KOPT-K1 (cell line): ENCODE measurements around the gene PSORS1C2.
A peak's percentile ranks its signal among the peaks of the same experiment; 100 is the strongest.
"Not testable (repeated sequence)": the region's sequence is repeated elsewhere in the genome, so short reads cannot be mapped to it uniquely, and the experiment has no call there.

ENCODE experiments used
- H3K27ac ChIP-seq: fragments of 200-600 bp; sonication (generic); 2 replicates; pipeline ENCODE4 v1.5.1; 2016; ENCODE audit warnings: antibody characterized with exemption, mild to moderate bottlenecking, low read depth, low read length; ENCODE audit not compliant: poor library complexity, severe bottlenecking
- H3K36me3 ChIP-seq: fragments of 200-600 bp; sonication (generic); 2 replicates; pipeline ENCODE4 v1.5.1; 2017; ENCODE audit warnings: antibody characterized with exemption, mild to moderate bottlenecking, low read length, moderate library complexity; ENCODE audit not compliant: insufficient read depth
- H3K9me3 ChIP-seq: fragments of 200-600 bp; sonication (generic); 2 replicates; pipeline ENCODE4 v1.5.1; 2017; ENCODE audit warnings: antibody characterized with exemption, low read length, mild to moderate bottlenecking; ENCODE audit not compliant: insufficient read depth, poor library complexity, severe bottlenecking

PSORS1C2 gene

DNA sequence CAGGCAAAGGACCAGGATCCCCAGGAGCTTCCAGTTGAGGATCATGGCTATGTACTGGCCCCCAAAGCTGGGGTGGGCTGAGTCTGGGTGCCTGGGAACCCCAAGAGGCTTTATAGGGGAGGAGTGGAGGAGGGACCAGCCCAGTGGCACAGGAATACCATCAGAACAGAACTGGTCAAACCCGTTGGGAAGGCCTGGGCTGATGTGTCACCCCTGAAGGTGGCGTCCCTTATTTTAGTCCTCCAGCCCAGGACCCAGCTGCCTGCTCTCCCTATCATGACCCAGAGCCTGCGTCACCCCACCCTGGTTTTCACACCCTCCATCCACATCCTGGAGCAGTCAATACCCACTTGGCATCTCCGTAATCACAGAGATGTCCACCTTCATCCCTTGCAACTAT is at the start of gene PSORS1C2:
Gene PSORS1C2, minus strand, starts transcription at position 85 of the 400 bp plus-strand sequence. Its CDS starts 40 bp downstream, at position 45.
- no peak within 1 kb of the TSS for H3K27ac ChIP-seq
- H3K36me3 ChIP-seq, result peaks cover 18% of the 10 kb centered on the region
- H3K9me3 ChIP-seq, result no peaks in the 10 kb centered on the region

DNA sequence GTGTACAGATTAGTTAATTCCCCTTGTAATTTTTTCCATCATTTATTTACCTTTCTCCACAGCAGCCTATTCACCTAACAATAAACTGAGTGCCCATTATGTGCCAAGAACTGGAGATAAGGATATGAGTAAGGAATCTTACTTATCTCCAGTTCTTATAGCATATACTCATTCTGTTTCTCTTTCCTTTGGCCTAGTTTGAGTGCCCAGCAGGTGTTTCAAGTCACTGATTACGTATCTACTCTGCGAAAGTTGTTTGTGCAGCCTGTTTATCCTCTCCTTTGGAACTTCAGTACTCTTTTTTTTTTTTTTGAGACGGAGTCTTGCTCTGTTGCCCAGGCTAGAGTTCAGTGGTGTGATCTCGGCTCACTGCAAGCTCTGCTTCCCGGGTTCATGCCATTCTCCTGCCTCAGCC is 48.9 kb upstream of the PSORS1C2 start:
- Histone ChIP-seq H3K36me3 (no peaks in the 10 kb centered on the region), H3K9me3 (no peaks in the 10 kb centered on the region), H3K27ac (no peak overlapping the region)

DNA sequence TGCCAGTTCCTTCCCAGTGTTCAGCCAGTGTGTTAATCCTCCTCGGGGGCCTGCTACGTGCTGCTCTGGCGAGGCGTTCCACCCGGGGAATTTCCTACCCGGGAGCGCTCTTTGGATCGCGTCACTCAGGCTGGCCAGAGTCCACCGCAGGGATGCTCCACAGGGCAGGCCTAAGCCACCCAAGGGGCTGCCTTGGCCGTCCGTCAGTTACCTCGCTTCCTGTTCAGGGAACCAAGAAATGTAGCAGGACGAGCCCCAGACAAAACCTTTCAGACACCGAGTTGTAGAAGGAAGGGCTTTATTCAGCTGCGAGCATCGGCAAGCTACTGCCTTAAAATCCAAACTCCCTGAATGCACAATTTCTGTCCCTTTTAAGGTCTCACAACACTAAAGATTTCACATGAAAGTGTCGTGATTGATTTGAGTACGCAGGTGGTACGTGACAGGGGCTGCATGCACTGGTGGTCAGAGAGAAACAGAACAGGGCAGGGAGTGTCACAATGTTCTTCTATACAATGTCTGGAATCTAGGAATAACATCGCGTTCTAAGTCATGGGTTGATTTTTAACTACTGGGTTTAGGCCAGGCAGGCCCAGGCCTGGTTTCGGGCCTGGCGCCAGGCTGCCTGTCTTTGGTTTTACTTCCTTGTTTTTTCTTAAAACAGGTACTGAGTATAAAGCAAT is 47.3 kb upstream of the PSORS1C2 start:
- no peak overlapping the region for H3K27ac ChIP-seq
- H3K36me3 ChIP-seq, result no peaks in the 10 kb centered on the region
- H3K9me3 ChIP-seq, result no peaks in the 10 kb centered on the region

DNA sequence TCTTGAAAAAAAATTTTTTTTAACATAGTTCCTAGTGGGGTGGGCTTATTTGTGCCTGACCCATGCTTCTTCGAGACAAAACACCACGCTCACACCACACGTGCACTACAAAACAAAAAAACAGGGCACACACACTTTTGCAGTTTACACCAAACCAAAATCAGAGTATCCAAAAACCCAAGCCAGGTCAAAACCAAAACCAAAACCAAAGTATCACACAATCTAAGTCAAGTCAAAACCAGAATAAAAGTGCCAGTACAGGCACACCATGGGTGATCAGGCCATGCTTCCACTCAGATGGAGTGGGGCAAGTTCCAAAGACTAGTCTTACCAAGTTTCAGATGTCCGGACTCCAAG is 46.8 kb upstream of the PSORS1C2 start:
- H3K9me3 ChIP-seq, H3K36me3 ChIP-seq, H3K27ac ChIP-seq: not testable (repeated sequence)

DNA sequence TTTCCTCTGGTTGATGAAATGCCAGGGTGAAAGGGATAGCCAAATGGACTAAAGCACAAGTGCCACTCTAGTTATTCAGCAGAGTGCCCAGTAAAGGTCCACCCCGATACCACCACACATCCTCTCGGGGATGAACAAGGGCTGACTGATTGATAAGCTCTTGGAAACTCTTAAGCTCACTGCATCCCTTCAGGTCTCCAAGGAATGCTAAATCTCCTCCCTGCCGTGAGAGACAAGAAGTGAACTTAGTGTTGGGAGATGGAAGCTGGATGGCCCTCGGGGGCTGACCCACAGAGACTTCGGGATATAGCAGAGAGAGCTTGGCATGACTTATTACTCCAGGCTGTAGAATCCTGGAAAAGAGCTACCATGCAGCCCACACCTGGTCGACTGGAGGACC is 45.0 kb upstream of the PSORS1C2 start:
- not testable (repeated sequence) for H3K36me3 ChIP-seq, H3K9me3 ChIP-seq, H3K27ac ChIP-seq

DNA sequence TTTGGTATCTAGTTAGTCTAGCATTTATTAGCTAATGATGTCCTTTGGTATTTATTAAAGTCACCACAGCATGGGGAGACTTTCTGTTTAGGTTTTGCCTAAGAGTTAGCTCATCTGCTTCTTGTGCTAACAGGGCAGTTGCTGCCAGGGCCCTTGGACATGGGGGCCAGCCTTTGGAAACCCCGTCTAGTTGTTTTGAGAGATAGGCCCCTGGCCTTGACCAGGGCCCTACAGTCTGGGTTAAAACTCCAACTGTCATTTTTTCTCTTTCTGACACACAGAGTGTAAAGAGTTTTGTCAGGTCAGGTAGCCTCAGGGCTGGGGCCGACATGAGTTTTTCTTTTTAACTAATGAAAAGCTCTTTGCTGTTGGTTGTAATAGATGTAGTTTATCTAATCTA is 44.4 kb upstream of the PSORS1C2 start:
- not testable (repeated sequence) for H3K27ac ChIP-seq, H3K36me3 ChIP-seq

DNA sequence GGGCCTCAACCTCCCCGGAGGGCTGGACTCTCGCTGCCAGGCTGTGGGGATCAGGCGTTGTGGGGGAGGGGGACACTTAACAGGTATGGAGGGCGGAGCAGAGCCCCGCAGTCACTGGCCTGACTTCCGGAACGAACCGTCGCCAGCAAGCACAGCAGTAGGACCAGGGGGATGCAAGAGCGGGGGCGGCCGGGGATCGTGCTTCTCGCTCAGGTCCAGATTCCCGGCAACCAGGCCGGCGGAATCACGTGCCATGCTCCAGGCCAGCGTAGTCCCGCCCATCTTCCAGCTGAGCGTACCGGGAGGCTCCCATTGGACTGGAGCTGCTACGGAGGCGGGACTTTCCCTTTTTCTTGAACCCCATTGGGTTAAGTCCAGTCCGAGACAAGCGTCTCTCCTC is 41.6 kb upstream of the PSORS1C2 start:
- H3K36me3 ChIP-seq, result no peaks in the 10 kb centered on the region
- H3K9me3 ChIP-seq, result no peaks in the 10 kb centered on the region
- no peak overlapping the region for H3K27ac ChIP-seq

More for the DNA sequence above, 44.4 kb upstream of the PSORS1C2 start:
- H3K9me3 ChIP-seq, result not testable (repeated sequence)

DNA sequence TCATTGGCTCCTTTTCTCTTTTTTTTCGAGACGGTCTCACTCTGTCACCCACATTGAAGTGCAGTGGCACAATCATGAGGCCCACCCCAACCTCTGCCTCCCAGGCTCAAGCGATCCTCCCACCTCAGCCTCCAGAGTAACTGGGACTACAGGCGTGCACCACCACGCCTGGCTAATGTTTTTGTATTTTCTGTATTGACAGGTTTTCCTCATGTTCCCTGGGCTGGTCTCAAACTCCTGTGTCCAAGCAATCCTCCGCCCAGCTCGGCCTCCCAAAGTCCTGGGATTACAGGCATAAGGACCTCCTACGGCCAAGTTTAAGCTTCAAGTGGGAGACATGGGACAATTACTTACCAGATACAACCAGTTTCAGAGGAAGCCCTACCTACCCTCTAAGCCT is 41.0 kb upstream of the PSORS1C2 start:
- Histone ChIP-seq H3K27ac (no peak overlapping the region), H3K9me3 (no peaks in the 10 kb centered on the region)

DNA sequence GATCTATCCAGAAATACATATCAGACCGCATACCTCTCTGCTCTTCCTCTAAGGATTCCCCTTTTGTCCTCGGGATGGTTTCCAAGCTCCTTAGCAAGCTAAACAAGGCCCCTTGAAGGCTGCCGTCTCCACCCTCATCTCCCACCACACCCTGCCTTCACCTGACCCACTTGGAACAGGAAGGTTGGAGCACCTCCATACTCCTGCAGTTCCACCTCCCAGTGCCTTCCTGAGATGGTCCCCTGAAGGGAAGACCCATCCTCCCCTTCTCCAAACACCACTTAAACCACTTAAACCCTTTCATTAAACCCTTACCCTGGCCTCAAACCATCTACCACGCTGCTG is 40.1 kb upstream of the PSORS1C2 start:
- H3K27ac ChIP-seq, result no peak overlapping the region

More for the DNA sequence above, 41.0 kb upstream of the PSORS1C2 start:
- no peaks in the 10 kb centered on the region for H3K36me3 ChIP-seq

DNA sequence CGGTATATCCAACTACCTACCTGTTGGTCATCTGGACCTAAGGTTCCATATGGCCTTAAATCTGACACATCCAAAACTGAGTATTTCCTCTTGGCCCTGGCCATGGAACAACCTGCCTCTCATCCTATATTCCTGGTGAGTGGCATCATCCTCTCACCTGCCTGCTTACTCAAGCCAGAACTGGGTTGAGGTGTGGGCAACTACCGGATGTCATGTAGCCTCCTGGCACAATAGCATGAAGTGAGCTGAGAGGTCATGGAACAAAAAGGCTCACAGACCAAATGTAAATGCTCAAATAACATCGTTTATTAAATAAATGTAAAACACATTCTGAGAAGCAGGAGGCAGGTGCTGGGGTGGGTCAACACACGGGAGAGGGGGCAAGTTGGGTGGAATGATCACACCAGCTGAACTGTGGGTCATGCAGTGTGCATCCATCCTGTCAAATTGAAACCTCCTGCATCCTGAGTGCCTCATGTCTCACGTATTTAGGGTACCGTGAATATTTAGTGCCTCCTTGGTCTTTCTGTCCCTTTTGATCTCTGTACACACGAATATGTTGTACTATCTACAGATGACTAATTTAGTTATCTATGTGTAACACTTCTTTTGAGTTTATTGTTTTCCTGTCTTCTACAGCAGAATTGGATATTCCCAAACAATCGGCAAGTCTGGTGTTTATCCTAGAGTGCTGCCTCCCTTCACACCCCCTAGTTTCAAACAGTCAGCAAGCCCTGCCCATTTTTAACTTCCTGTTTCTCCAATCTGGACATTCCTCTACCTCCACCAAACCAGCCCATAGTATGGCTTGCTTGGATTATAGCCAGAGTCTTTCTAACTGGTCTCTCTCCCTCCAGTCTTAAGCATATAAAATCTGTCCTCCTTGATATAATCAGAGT is 39.5 kb upstream of the PSORS1C2 start:
- Histone ChIP-seq H3K36me3 (no peaks in the 10 kb centered on the region), H3K27ac (no peak overlapping the region), H3K9me3 (no peaks in the 10 kb centered on the region)

More for the DNA sequence above, 40.1 kb upstream of the PSORS1C2 start:
- Histone ChIP-seq H3K36me3 (no peaks in the 10 kb centered on the region), H3K9me3 (no peaks in the 10 kb centered on the region)

DNA sequence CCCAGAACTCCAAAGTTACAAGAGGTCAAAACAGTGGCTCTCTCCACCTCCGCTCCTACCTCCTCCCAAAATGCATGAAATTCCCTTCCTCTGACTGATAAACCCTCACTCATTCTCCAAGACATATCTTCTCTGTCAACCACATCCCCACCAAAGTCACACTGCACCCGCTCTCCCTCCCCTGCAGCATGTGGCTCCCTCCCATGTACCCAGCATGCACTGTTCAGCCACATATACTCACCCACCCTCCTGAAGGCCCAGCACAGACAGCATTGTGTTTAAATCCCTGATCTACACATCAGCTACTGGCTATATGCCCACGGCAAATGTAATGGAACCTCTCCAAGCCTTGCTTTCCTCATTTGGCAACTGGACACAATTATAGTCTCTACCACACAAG is 37.1 kb upstream of the PSORS1C2 start:
- Histone ChIP-seq H3K36me3 (no peaks in the 10 kb centered on the region), H3K9me3 (no peaks in the 10 kb centered on the region), H3K27ac (peak overlapping the region; percentile 3)

DNA sequence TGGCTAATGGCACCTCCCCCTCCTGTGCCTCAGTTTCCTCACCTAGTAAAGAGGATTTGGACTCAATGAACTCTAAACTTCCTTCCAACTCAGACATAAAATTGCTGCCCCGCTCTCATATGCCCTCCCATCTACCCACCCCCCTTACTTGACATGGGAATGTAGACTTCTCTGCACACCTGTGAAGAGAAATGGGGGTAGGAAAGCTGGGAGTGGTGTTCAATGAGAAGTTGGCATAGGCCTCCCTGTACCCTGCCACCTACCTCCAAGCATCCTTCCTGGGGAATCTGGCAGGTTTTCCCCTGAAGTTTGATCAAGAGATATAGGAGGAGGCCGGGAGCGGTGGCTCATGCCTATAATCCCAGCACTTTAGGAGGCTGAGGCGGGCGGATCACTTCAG is 35.5 kb upstream of the PSORS1C2 start:
- Histone ChIP-seq H3K36me3 (no peaks in the 10 kb centered on the region), H3K27ac (no peak overlapping the region)

DNA sequence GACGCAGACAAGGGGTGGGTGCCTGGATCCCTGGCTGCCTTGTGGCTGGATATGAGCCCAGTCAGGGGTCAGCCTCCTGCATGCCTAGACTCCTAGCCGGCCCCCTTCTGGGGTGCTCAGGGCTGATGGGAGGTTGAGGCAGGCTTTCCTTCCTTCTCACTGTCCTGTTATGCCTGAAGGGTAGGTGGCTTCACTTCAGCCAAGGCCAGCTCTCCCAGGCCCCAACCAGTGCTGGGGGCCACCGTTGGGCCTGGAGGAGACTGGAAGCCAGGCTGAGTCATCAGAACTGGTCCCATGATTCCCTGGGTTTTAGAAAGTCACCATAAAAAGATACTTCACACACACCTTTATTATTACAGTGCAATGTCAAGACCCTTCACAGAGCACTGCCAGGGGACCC is 34.5 kb upstream of the PSORS1C2 start:
- no peak overlapping the region for H3K27ac ChIP-seq
- H3K9me3 ChIP-seq, result no peaks in the 10 kb centered on the region
- no peaks in the 10 kb centered on the region for H3K36me3 ChIP-seq

More for the DNA sequence above, 35.5 kb upstream of the PSORS1C2 start:
- no peaks in the 10 kb centered on the region for H3K9me3 ChIP-seq

DNA sequence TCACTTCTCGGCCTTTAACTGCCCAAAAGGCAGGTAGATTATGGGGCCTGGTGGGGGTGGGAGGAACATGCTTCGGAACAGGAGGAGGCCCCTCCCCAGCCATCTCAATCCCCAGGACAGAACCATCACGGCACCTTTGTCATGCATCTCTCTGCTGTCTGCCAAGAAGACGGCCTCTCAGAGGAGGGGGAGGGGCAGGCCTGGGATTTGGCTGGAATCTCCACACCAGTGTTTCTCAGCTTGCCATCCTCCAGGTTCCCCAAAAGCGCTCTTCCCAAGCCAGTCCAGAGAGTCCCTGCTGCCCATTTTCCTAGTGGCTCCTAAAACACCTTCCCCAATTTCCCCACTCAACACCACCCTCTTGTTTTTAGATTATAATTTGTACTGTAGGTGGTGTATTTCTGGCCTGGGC is 34.1 kb upstream of the PSORS1C2 start:
- no peak overlapping the region for H3K27ac ChIP-seq
- H3K9me3 ChIP-seq, result no peaks in the 10 kb centered on the region
- no peaks in the 10 kb centered on the region for H3K36me3 ChIP-seq

DNA sequence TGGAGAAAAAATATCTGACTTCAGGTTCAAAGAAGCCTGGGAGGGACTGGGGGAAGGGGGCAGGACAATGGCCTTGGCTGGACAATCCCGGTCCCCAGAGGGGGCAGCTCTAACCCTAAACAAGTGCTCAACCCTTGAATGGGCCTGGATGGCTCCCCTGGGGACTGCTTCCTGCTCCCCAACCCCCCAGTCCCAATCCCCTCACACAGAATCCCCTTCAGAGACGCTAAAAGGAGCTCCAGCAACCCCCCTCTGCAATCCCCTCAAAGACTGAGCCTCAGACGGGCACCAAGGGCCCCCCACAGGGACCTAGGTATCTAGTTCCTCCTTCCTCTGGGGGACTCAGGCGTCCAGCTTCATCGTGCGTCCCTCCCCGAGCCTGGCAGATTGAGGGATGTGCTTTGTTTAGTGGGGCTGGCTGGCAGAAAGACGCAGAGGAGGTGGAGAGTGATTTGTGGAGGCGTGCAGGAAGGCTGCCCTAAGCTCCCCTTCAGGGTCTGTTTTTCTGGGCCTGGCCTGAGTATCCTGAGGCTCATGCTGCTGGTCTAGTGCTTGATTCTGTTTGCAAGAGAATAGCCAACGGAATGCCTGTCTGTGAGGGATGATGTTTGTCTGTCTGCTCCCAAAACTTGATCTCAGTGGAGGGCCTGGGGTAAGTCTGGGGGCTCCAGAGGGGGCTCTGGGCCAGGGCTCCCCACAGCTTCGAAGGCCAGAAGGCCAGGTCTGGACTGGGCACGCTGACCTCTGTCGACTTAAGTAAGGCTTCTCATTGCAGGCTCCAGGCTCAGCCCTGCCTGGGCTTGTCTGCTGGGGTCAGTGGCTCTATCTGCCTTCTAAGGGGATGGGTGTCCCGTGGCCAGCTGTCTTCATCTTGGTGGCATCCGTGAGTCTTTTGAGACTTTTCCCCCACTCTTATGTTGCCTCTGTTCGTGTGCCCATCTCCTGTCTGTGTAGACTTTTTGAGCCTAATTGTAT is 33.4 kb upstream of the PSORS1C2 start:
- Histone ChIP-seq H3K9me3 (no peaks in the 10 kb centered on the region), H3K27ac (no peak overlapping the region), H3K36me3 (no peaks in the 10 kb centered on the region)
